Heart right ventricle (tissue), 16 donors: ENCODE data around the gene ASCC1. TPM values are rescaled to one million over a fixed set of nuclear protein-coding genes. Genes with fewer than 3 reads are reported as not detected.

Experiments
- ATAC-seq, 8 donors: fragments of 200-7000 bp; cut with Tn5 transposase; one replicate each; pipeline ENCODE4 v1.9.1; 2020; ENCODE audit warnings: mild to moderate bottlenecking in 8 of 8, moderate library complexity in 8 of 8, moderate number of reproducible peaks in 1 of 8
- DNase-seq, 2 donors: peaks; one replicate each; pipeline ENCODE4 v3.0.0-alpha.2; 2020
- H3K27ac ChIP-seq, 10 donors: fragments of 200-600 bp; sonication (generic) in 2 of 10; one replicate each; pipeline versions ENCODE4 v1.5.0 to v1.8.0; 2020 to 2022; ENCODE audit warnings: mild to moderate bottlenecking in 3 of 10
- H3K27me3 ChIP-seq, 7 donors: fragments of 200-600 bp; one replicate each; pipeline ENCODE4 v1.8.0; 2021 to 2022; ENCODE audit warnings: mild to moderate bottlenecking in 2 of 7
- H3K36me3 ChIP-seq, 9 donors: fragments of 200-600 bp; sonication (generic) in 1 of 9; one replicate each; pipeline versions ENCODE4 v1.5.0 to v1.8.0; 2020 to 2022; ENCODE audit warnings: mild to moderate bottlenecking in 2 of 9
- H3K4me1 ChIP-seq, 9 donors: fragments of 200-600 bp; sonication (generic) in 1 of 9; one replicate each; pipeline versions ENCODE4 v1.5.0 to v1.8.0; 2020 to 2022; ENCODE audit warnings: mild to moderate bottlenecking in 4 of 9
- H3K4me3 ChIP-seq, 10 donors: fragments of 200-600 bp; sonication (generic) in 2 of 10; one replicate each; pipeline versions ENCODE4 v1.5.0 to v1.8.0; 2020 to 2022; ENCODE audit warnings: mild to moderate bottlenecking in 7 of 10, moderate library complexity in 2 of 10
- H3K9me3 ChIP-seq, 11 donors: fragments of 200-600 bp in 10 of 11; sonication (generic) in 2 of 11; one replicate each; pipeline versions ENCODE4 v1.5.0 to v1.8.0; 2013 to 2022; ENCODE audit warnings: mild to moderate bottlenecking in 2 of 11, control low read depth in 1 of 11, moderate library complexity in 1 of 11
- WGBS, 2 donors: extraction: QIAGEN DNeasy Blood & Tissue Kit; methylation state at CpG; one replicate each; pipeline ENCODE4 v1.1.7; 2013; ENCODE audit warnings: inconsistent platforms in 1 of 2; 5-methylcytosine and 5-hydroxymethylcytosine counted together
- intact Hi-C, 10 donors: fragments of 100-400 bp; cut with DNase I; formaldehyde crosslinking; loops; one replicate each; pipeline versions ENCODE4 v1.11.1 to v1.14.2; 2022
- polyA plus RNA-seq, 2 donors: library from polyadenylated mRNA; stranded (reverse); fragments of 200-250 nt; gene quantifications; one replicate each; pipeline ENCODE4 v1.2.3, GENCODE V29; 2013
- total RNA-seq, 10 donors: library from RNA; stranded (reverse); fragmentation: NEBNext Ultra II Directional in 3 of 10; extraction: Animal tissue kit (Norgen Biotek cat#: 25700) in 3 of 10; gene quantifications; one replicate each; pipeline versions ENCODE4 v1.2.1 to v1.2.4, GENCODE V29; 2021 to 2023
- TF ChIP-seq, protein P1 (sequence below), 9 donors: fragments of 200-600 bp; sonication (generic) in 2 of 9; IDR thresholded peaks; one replicate each; pipeline versions ENCODE4 v1.5.0 to v1.8.0; 2021 to 2022; ENCODE audit warnings: antibody characterized with exemption in 9 of 9, mild to moderate bottlenecking in 5 of 9, moderate library complexity in 1 of 9
- donor health status: Arrhythmogenic right ventricular cardiomyopathy.
- donor health status: ischemic (EF 13 %, LVEDD 7.1; RV severe dilation, severe dysfunction).
- donor health status: healthy with polysubstance abuse.
- donor health status: DM: no; HTN: yes; CAD: no.
- donor health status: DM: no; HTN: no; CAD: no.
- donor health status: ischemic (EF 25% LVEDD 6.9; RV normal size, moderate dysfunction).
- donor health status: ischemic (EF 25% LVEDD 5.7; RV mildly dilated, moderate dysfunction).
- donor health status: healthy.
- donor health status: DM: yes; HTN: yes; CAD: no.
- donor health status: Ischemic cardiomyopathy.
- donor health status: ischemic (EF 35%, LVEDD 5.7; RV mildly dilated, moderate dysfunction).
- donor health status: nonischemic (EF 11% LVEDD 7.7; RV severe dilation, severe dysfunction).
- donor health status: DM: yes; HTN: yes; CAD: no.
- donor health status: PGD.
- donor health status: ischemic (EF 29% LVEDD 5.4; RV normal size, mild dysfunction).
- donor health status: nonischemic (EF 23%, LVEDD 6.1; RV moderate dilation, normal function).

The ASCC1 gene
- total and polyA plus RNA-seq, 12 donors: 8.4 to 40.5 (median 33.0) TPM

DNA sequence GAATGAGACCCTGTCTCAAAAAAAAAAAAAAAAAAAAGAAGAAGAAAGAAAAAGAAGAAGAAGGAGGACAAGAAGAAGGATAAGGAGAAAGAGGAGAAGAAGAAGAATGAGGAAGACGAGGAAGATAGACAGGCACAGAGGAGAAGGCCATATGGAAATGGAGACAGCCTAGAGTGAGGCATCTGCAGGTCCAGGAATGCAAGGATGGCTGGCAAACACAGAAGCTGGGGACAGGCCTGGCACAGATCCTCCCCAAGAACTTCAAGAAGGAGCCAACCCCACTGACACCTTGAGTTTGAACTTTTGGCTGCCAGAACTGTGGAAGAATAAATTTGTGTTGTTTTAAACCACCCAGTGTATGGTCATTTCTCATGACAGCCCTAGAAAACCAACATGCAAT is 166.6 kb downstream of the ASCC1 start:
- TF ChIP-seq, protein P1, sequence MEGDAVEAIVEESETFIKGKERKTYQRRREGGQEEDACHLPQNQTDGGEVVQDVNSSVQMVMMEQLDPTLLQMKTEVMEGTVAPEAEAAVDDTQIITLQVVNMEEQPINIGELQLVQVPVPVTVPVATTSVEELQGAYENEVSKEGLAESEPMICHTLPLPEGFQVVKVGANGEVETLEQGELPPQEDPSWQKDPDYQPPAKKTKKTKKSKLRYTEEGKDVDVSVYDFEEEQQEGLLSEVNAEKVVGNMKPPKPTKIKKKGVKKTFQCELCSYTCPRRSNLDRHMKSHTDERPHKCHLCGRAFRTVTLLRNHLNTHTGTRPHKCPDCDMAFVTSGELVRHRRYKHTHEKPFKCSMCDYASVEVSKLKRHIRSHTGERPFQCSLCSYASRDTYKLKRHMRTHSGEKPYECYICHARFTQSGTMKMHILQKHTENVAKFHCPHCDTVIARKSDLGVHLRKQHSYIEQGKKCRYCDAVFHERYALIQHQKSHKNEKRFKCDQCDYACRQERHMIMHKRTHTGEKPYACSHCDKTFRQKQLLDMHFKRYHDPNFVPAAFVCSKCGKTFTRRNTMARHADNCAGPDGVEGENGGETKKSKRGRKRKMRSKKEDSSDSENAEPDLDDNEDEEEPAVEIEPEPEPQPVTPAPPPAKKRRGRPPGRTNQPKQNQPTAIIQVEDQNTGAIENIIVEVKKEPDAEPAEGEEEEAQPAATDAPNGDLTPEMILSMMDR (IDR thresholded peaks at IDR 0.05): no peak

DNA sequence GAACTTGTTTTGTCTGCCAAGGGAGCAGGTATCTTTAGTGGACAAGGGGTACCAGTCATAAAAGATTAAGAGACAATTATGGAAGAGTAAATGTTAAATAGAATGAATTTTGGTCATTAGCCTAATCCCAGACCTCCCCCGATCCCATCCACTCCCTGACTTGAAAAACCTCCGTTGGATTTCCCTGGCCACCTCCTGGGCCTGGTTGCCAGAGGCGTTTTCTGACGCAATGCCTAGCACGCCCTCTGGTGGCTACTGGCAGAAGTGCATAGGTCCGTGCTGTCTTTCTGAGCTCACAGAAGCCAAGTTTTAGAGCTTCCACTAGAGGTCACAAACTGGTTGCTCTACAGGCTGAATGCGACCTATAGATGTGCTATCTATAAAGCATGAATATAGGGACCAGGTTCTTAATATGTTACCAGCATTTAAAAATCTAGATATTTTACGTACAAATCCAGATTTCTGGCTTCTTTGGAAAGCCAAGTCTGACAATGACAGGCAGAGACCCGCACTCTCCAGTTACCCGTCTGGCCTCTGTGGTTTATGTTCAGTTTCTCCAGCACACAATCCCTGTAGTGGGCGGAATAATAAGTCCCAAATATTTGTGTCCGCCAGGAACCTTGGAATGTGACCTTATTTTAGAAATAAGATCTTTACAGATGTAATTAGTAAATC is 167.5 kb downstream of the ASCC1 start:
- TF ChIP-seq, protein P1 (IDR thresholded peaks at IDR 0.05): peak; percentile 99 to 100 (median 100)
- 28 to 29% methylated on average over 12 of the region's 12 CpGs for WGBS, 2 donors

More for the DNA sequence above, 166.6 kb downstream of the ASCC1 start:
- 79 to 89% methylated on average over 1 of the region's 1 CpG for WGBS, 2 donors
- no peak for DNase-seq
- H3K9me3 ChIP-seq: peaks cover 0 to 10% (median 0%) of the 10 kb centered on the region in 11 donors
- no peak overlapping the region for H3K27ac ChIP-seq
- no peaks in the 10 kb centered on the region for H3K36me3 ChIP-seq
- ATAC-seq: no peak
- H3K27me3 ChIP-seq: no peaks in the 10 kb centered on the region
- intact Hi-C loops: loop anchor here (2.0 to 10.0 kb wide), 9 partner anchors 92 to 288 kb away; no protein-coding TSS in a partner anchor
- H3K4me1 ChIP-seq: peaks cover 0 to 20% (median 5%) of the 10 kb centered on the region in 9 donors
- no peak overlapping the region for H3K4me3 ChIP-seq

More for the DNA sequence above, 167.5 kb downstream of the ASCC1 start:
- H3K4me3 ChIP-seq: no peak overlapping the region
- peaks cover 0 to 25% (median 10%) of the 10 kb centered on the region in 9 donors for H3K4me1 ChIP-seq
- no peaks in the 10 kb centered on the region for H3K36me3 ChIP-seq
- ATAC-seq (peak; percentile 58 to 91 (median 84)), DNase-seq (peak; percentile 94)
- H3K9me3 ChIP-seq: peaks cover 0 to 10% (median 0%) of the 10 kb centered on the region in 11 donors
- no peak overlapping the region for H3K27ac ChIP-seq
- H3K27me3 ChIP-seq: no peaks in the 10 kb centered on the region
- intact Hi-C loops: loop anchor here (1.0 to 10.0 kb wide), 11 partner anchors 91 to 289 kb away; no protein-coding TSS in a partner anchor

Other genes with a start within 250 kb of the ASCC1 start
- 10 to 100 TPM in 2 of 10 donors, 1 to 10 TPM in 8; 3.5 to 12.8 (median 6.4) TPM for gene SPOCK2, start 127.7 kb downstream of the ASCC1 start, total RNA-seq
- gene SPOCK2, start 127.7 kb downstream of the ASCC1 start, polyA plus RNA-seq: 10 to 100 TPM in 1 of 2 donors, 1 to 10 TPM in 1; 6.7 to 13.4 TPM
- gene ANAPC16, start 264 bp downstream of the ASCC1 start, total RNA-seq: 100 to 1,000 TPM; 181 to 246 (median 221) TPM
- gene ANAPC16, start 264 bp downstream of the ASCC1 start, polyA plus RNA-seq: 100 to 1,000 TPM; 129 to 149 TPM
- 100 to 1,000 TPM in 1 of 10 donors, 10 to 100 TPM in 9; 13.6 to 102 (median 30.2) TPM for gene DDIT4, start 57.6 kb upstream of the ASCC1 start, total RNA-seq
- gene DDIT4, start 57.6 kb upstream of the ASCC1 start, polyA plus RNA-seq: 100 to 1,000 TPM in 1 of 2 donors, 10 to 100 TPM in 1; 64.7 to 135 TPM
- gene DNAJB12, start 138.6 kb upstream of the ASCC1 start, total RNA-seq: 10 to 100 TPM; 24.4 to 32.8 (median 28.9) TPM
- gene DNAJB12, start 138.6 kb upstream of the ASCC1 start, polyA plus RNA-seq: 10 to 100 TPM; 22.6 to 27.5 TPM